Osteocyte (in vitro differentiated cells): ENCODE results near the gene COLEC12. TPM values are rescaled to one million over a fixed set of nuclear protein-coding genes. Genes with fewer than 3 reads are reported as not detected.

Experiments
- DNase-seq: peaks from one replicate; pipeline ENCODE4 v3.0.0; 2021; ENCODE audit warnings: mixed read lengths; ENCODE audit not compliant: unreplicated experiment; ENCODE audit errors: extremely low spot score
- H3K27ac Mint-ChIP-seq: one replicate; pipeline ENCODE4 v1.8.0; 2021; ENCODE audit warnings: mild to moderate bottlenecking, mixed read lengths; ENCODE audit not compliant: unreplicated experiment
- H3K27me3 Mint-ChIP-seq: one replicate; pipeline ENCODE4 v1.8.0; 2021; ENCODE audit warnings: mixed read lengths; ENCODE audit not compliant: unreplicated experiment
- H3K36me3 Mint-ChIP-seq: one replicate; pipeline ENCODE4 v1.8.0; 2021; ENCODE audit warnings: mixed read lengths; ENCODE audit not compliant: unreplicated experiment
- H3K4me1 Mint-ChIP-seq: one replicate; pipeline ENCODE4 v1.8.0; 2021; ENCODE audit warnings: mixed read lengths; ENCODE audit not compliant: unreplicated experiment
- H3K4me3 Mint-ChIP-seq: one replicate; pipeline ENCODE4 v1.8.0; 2021; ENCODE audit warnings: mild to moderate bottlenecking, moderate library complexity, mixed read lengths; ENCODE audit not compliant: unreplicated experiment
- H3K9me3 Mint-ChIP-seq: one replicate; pipeline ENCODE4 v1.8.0; 2021; ENCODE audit warnings: mixed read lengths; ENCODE audit not compliant: unreplicated experiment
- CTCF ChIP-seq: fragments of 200-600 bp; sonication (generic); IDR thresholded peaks from 2 replicates; pipeline ENCODE4 v1.5.0; 2021; ENCODE audit warnings: antibody characterized with exemption, mild to moderate bottlenecking, moderate library complexity
- total RNA-seq: library from RNA; stranded (reverse); gene quantifications from 2 replicates; pipeline ENCODE4 v1.2.1, GENCODE V29; 2021

The COLEC12 gene
- total RNA-seq, 1 donor from 2014 or later: 113 TPM

- Mint-ChIP-seq H3K27me3 (no peaks in the 10 kb centered on the region), H3K27ac (no peak overlapping the region), H3K4me1 (peaks cover 72% of the 10 kb centered on the region), H3K36me3 (peaks cover 5% of the 10 kb centered on the region), H3K9me3 (no peaks in the 10 kb centered on the region), H3K4me3 (no peak overlapping the region)
- no peak for TF ChIP-seq CTCF
- no peak for DNase-seq
Observed at GRCh38 chr18:422966-423365, 77.5 kb downstream of the COLEC12 start.

- Mint-ChIP-seq H3K9me3 (no peaks in the 10 kb centered on the region), H3K27ac (peak overlapping the region; percentile 39), H3K4me1 (peaks cover 63% of the 10 kb centered on the region), H3K27me3 (no peaks in the 10 kb centered on the region), H3K4me3 (no peak overlapping the region), H3K36me3 (peaks cover 5% of the 10 kb centered on the region)
- no peak for TF ChIP-seq CTCF
- no peak for DNase-seq
Observed at GRCh38 chr18:421247-422155, 79.0 kb downstream of the COLEC12 start.

- no peaks in the 10 kb centered on the region for H3K9me3 Mint-ChIP-seq
- H3K4me1 Mint-ChIP-seq: peaks cover 63% of the 10 kb centered on the region
- H3K27ac Mint-ChIP-seq: peak overlapping the region; percentile 39
- H3K27me3 Mint-ChIP-seq: no peaks in the 10 kb centered on the region
- TF ChIP-seq CTCF: no peak
- DNase-seq: no peak
- H3K36me3 Mint-ChIP-seq: no peaks in the 10 kb centered on the region
- H3K4me3 Mint-ChIP-seq: no peak overlapping the region
Observed at GRCh38 chr18:420661-421246, 79.7 kb downstream of the COLEC12 start.

- Mint-ChIP-seq H3K27me3 (no peaks in the 10 kb centered on the region), H3K4me1 (peaks cover 57% of the 10 kb centered on the region), H3K4me3 (no peak overlapping the region), H3K27ac (peak overlapping the region; percentile 44), H3K9me3 (no peaks in the 10 kb centered on the region), H3K36me3 (no peaks in the 10 kb centered on the region)
- DNase-seq: no peak
- no peak for TF ChIP-seq CTCF
Observed at GRCh38 chr18:419541-420175, 80.8 kb downstream of the COLEC12 start.

- H3K27me3 Mint-ChIP-seq: no peaks in the 10 kb centered on the region
- H3K4me3 Mint-ChIP-seq: no peak overlapping the region
- no peak overlapping the region for H3K27ac Mint-ChIP-seq
- no peak for TF ChIP-seq CTCF
- H3K4me1 Mint-ChIP-seq: peaks cover 53% of the 10 kb centered on the region
- no peaks in the 10 kb centered on the region for H3K36me3 Mint-ChIP-seq
- peaks cover 5% of the 10 kb centered on the region for H3K9me3 Mint-ChIP-seq
- DNase-seq: no peak
Observed at GRCh38 chr18:417495-417894, 83.0 kb downstream of the COLEC12 start.
